C4-2B (cell line): ENCODE data around the gene TCEAL4.

ENCODE experiments used
- ZFX ChIP-seq: fragments of 450-650 bp; IDR thresholded peaks from 2 replicates; pipeline ENCODE4 v1.6.1; 2017
- TF ChIP-seq, protein P1 (sequence below): fragments of 450-650 bp; conservative IDR thresholded peaks from 2 replicates; pipeline ENCODE4 v1.5.1; 2017; ENCODE audit warnings: mild to moderate bottlenecking

DNA sequence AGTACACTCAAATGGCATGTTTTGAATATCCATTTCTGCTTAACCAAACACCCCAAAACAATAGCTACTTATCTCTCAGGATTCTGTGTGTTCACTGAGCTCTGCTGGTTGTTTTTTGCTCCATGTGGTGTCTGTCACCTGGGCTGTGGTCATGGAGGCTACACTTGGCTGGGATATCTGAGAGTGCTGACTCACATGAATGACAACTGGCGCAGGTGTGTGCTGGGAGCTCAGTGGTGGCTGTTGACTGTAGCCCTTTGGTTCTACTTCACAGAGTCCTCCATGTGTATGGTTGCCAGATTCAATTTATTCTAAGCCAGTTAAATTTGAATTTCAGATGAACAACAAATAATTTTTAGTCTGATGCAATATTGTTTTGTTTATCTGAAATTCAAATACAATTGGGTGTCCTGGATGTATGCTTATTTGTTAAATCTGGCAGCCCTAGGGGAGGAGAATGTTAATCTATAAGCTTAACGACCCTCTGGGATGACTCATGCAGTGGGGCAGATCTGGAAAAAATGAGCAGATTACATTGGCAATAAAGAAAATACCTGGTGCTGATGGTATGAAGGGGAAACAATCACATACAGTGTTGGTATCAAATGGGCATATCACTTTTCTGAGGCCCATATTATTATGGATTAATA is 28.2 kb upstream of the TCEAL4 start:
- TF ChIP-seq, protein P1, sequence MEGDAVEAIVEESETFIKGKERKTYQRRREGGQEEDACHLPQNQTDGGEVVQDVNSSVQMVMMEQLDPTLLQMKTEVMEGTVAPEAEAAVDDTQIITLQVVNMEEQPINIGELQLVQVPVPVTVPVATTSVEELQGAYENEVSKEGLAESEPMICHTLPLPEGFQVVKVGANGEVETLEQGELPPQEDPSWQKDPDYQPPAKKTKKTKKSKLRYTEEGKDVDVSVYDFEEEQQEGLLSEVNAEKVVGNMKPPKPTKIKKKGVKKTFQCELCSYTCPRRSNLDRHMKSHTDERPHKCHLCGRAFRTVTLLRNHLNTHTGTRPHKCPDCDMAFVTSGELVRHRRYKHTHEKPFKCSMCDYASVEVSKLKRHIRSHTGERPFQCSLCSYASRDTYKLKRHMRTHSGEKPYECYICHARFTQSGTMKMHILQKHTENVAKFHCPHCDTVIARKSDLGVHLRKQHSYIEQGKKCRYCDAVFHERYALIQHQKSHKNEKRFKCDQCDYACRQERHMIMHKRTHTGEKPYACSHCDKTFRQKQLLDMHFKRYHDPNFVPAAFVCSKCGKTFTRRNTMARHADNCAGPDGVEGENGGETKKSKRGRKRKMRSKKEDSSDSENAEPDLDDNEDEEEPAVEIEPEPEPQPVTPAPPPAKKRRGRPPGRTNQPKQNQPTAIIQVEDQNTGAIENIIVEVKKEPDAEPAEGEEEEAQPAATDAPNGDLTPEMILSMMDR = no peak
- no peak for TF ChIP-seq ZFX
